ENCODE measurements around the gene TSEN54.
"Not testable (repeated sequence)": the region's sequence is repeated elsewhere in the genome, so short reads cannot be mapped to it uniquely, and the experiment has no call there.

The TSEN54 gene

DNA sequence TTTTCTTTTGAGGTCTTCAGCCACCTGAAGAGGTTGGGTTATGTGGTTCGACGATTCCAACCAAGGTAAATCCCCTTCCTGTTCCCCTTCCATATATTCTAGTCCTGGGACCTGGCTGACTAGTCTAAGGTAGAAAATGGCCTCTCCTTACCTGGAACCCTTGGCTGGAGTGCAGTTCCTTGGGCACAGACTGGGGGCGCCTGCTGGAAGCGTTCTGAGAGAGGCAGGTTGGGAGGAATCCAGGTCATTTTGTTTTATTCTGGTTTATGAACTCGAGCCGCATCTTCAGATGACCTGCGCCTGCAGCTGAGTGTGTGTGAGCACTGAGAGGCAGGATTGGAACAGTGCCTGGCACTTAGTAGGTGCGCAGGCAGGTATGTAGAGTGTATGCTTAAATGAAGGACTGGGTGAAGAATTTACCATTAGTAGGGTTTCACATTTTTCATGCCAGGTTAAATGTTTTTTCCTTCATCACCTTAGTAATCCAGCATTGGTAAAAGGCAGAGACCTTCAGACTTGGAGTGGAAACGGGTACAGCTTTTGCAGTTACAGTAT is 2.7 kb downstream of the TSEN54 start:
- DNase-seq, result no peak

GRCh38 chr17:75520413-75520812 is 4.1 kb downstream of the TSEN54 start:
- not testable (repeated sequence) for DNase-seq

DNA sequence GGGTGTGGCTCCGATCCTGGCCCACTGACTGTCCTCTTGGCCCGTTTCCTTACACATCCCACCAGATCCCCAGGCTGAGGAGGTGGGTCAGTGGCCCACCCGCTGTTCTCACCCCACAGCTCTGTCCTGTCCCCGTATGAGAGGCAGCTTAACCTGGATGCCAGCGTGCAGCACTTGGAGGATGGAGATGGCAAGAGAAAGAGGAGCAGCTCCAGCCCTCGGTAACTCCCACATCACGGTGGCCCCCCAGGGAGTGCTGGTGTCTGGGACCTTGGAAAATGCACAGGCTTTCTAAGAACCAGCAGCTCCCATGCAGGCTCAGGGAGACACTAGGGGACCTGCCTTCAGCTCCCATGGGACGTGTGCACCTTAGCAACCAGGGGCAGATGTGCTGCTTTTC is 5.0 kb downstream of the TSEN54 start:
- DNase-seq, result no peak

DNA sequence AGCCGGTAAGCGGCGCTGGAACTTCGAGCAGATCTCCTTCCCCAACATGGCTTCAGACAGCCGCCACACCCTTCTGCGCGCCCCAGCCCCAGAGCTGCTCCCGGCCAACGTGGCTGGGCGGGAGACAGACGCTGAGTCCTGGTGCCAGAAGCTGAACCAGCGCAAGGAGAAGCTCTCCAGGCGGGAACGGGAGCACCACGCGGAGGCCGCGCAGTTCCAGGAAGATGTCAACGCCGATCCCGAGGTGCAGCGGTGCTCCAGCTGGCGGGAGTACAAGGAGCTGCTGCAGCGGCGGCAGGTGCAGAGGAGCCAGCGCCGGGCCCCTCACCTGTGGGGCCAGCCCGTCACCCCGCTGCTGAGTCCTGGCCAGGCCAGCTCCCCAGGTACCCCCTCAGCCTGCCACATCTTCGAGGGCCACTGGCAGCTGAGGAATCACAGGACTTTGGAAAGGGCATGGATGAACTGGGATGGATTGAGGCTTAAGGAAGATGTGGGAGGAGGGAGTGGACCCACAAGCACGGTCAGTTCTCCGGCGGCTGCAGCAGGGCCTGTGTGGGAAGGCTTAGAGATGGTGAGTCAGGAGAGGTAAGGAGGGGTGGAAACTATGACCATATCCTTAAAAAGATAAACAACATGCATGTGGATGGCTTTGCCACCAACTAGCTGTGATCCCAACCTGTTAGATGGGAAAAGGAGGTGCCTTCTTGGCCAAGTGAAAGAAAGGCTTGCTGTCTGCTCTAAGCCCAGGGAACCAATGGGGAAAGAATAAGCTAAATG is 5.8 kb downstream of the TSEN54 start:
- no peak for DNase-seq

DNA sequence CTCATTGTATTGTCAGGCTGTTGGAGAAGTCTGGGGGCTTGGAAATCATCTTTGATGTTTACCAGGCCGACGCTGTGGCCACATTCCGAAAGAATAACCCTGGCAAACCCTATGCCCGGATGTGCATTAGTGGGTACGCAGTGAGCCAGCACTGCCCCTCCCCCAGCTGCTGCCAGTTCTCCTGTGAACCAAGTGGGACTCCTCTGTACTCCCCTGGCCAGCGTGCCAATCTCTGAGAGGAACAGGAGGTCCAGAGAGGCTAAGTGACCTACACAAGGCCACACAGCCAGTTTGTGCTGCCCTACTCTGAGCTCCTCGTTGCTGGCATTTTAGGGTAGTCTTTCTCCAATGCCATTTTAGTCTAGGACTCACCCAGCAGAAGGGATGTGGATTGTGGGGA is 7.3 kb downstream of the TSEN54 start:
- no peak for DNase-seq

DNA sequence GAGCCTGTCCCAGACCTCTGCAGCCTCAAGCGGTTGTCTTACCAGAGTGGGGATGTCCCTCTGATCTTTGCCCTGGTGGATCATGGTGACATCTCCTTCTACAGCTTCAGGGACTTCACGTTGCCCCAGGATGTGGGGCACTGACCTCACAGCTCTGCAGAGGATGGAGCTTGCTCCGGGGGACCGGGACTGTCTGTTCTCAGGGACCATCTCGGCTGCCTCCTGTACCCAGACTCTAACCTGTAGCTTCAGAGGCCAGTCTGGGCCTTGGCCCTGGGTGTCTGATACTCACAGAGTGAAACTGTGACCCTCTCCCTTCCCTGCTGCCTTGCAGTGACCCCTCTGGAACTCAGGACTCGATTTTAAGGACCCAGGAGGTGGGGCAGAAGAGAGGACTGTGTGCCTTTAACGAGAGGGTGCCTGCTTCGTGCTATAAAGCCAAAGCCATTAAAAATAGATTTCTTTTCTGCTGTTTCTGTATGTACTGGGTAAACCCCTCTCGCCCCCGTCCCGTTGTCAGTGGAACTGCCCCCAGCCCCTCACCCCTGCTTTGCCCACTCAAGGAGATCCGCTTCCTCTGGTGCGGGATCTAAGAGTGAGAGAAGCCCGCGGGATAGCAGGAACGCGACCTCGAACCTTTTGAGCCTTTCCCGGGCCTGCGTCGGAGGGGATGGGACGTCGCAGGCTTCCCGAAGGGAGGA is 8.1 kb downstream of the TSEN54 start:
- DNase-seq, result no peak

DNA sequence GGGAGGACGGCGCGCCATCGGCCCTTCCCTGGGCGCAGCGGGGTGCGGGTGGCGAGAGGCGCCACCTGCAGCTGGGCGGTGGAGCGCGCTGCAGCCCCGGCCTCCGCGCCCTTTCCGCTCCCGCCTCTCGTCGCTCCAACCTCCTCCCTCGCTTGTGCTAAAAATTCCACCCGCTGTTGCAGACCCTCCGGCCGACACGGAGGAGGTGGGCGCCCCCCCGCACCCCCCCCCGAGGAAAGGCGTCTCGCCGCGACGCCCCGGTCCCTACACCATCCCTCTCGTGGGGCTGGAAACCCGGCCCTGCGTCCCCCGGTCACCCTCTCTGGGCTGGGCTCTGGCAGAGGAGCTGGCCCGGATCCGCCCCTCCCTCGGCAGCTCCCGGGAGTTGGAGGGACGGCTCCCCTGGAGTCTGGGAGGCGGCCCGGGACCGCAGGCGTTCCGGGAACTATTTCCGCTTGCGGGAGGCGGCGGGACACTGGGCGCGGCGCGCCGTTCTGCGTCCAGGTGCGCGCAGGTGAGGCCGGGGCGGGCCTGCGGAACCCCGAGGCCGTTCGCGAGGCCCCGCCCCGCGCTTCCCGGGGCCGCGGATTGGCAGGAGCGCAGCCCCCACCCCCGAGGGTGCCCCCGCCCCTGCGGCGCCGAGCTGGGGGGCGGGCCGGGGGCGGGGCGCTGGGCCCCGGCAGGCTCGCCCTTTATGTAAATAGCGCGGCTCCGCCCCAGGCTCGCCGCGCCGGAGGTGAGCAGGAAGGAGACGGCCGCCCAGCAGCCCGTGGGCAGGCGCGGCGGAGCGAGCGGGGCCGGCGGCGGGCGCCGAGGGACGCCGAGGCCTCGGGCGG is 8.9 kb downstream of the TSEN54 start, which contains the start of gene LLGL2:
Gene LLGL2 (plus strand): TSS at position 728 of the 836 bp plus-strand sequence. CDS start 17,730 bp downstream, outside the sequence.
- DNase-seq, result peak; percentile 81 to 95 (median 89)

DNA sequence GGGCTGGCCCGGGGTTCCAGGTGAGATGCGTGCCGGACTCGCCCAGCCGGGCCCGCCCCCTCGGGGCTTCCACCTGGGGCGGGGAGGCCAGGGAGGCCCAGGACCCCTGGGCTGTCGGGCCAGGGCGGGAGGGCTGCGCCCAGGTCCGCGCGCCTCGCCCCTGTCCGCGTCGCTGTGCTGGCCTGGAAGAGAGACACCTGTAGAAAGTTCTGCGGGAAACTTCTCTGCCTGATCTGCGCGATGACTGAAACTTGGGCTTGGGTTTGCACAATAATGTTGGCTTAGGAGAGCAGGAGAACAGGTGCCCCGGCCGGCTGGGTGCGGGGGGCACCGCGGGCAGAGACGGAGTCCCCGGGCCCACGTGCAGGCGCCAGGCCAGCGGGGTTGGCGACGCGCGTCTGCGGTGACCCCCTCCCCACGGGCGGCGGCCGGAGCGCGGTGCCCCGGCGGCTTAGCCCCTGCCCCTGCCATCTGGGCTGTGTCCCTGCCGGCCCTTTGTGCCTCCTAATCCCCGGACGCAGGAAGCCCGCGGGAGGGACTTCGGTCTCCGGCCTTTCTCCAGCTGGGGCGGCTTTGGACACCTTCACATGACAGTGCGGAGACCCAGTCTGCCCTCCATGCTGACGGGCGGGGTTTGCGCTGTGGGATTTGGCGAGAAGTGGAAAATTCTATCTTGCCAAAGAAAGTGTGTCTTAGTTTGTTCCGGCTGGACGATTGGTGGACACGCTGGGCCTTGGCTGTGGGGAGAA is 9.7 kb downstream of the TSEN54 start:
- DNase-seq, result peak in 2 of 4 experiments; percentile 21 to 50

DNA sequence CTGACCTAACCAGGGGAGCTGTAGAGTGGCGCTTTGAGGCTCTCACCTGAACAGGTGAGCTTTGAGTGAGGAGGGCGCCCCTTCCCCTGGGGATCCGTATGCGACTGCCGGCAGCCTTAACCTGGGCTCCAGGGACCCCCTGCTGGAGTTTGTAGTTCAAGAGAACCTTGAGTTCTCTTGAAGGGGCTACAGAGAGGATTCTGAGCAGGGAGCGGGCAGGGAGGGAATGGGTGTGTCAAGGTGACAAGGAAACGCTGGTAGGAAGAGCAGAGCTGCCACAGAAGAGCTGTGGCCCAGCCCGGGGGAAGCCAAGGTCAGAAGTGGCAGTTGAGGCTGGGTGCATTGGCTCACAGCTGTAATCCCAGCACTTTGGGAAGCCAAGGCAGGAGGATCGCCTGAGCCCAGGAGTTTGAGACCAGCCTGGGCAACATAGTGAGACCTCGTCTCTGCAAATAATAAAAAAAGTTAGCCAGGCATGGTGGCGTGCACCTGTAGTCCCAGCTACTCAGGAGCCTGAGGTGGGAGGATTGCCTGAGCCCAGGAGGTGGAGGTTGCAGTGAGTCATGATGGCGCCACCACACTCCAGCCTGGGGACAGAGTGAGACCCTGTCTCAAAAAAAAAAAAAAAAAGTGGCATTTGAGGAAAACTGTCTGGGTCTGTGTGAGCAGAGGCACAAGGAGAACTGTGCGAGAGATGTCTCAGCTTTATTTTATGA is 10.4 kb downstream of the TSEN54 start:
- DNase-seq, result no peak

DNA sequence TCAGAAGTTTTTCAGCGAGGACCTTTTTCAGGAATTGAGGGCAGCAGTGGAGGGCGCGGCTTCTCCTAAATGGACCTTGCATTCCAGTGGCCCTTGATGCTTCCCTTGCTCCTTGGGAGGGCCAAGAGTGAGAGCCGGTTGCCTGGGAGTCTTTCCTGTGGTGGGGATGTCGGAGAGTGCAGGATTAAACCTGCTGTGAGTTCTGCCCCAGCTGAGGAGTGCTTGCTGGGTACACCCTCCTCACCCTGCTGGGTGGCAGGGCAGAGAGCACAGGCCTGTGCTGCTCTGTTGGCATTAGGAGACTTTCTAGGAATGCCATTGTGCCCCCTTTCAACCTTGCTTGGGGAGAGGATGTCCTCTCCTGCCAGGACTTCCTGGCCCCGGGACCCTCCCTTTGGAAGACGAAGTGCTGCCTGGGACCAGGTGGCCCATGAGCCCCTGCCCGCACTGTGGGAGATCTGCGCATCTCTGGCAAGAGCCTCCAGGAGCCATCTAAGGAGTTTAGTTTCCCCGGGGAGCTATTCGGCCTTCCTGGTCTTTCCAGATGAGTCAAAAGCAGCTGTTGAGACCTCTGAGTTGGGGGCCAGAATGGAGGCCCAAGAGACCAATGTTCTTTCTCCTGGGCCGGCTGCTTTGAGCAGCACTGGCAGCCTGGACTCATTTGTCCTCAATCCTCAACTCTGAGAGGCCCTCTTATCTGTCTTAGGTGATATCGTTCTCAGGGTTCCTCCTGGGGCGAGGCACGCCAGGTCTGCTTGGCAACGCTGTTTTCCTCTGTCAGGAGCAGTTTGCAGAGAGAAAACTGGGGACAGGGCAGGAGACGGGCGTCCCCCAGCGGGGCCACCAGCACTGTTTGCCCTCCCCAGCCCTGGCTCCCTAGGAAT is 14.8 kb downstream of the TSEN54 start:
- no peak for DNase-seq

DNA sequence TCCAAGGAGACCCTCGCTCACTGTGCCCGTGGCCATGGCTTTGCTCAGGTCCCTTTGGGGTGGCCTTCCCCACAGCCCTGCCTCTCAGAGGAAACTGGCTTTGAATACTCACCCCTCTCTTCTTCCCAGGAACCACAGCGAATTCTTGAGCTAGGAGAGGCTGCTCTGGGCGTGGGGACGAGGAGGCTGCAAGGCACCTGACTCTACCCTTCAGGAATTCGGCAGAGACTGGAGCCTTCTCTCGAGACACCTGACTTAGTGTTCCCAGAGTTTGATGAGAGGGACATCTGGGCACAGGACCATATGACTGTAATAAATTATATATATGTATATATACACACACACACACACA is 15.4 kb downstream of the TSEN54 start:
- DNase-seq, result no peak

DNA sequence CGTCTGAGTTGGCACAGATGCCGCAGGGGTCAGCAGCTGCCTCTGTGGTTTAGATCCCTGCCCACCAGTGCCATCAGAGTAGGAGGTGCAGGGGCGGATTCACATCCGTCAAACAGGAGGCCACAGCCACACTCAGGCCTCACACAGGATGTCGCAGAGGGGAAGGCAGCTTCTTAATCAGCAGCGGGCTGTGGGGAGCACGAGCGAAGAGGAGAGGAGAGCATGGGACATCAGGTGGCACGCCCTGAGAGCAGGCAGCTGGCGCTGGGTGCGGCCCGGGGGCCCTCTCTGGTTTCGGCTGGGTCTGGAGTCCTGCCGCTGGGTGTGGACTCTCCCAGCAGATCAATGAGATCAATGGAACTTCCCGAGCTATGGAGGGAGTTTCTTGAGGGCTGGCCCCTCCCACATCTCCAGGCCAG is 18.8 kb downstream of the TSEN54 start:
- peak; percentile 22 to 62 (median 50) for DNase-seq

- DNase-seq, result no peak
Observed at GRCh38 chr17:75535871-75536270, 19.5 kb downstream of the TSEN54 start.

- no peak for DNase-seq
Observed at GRCh38 chr17:75536366-75536765, 20.0 kb downstream of the TSEN54 start.

DNA sequence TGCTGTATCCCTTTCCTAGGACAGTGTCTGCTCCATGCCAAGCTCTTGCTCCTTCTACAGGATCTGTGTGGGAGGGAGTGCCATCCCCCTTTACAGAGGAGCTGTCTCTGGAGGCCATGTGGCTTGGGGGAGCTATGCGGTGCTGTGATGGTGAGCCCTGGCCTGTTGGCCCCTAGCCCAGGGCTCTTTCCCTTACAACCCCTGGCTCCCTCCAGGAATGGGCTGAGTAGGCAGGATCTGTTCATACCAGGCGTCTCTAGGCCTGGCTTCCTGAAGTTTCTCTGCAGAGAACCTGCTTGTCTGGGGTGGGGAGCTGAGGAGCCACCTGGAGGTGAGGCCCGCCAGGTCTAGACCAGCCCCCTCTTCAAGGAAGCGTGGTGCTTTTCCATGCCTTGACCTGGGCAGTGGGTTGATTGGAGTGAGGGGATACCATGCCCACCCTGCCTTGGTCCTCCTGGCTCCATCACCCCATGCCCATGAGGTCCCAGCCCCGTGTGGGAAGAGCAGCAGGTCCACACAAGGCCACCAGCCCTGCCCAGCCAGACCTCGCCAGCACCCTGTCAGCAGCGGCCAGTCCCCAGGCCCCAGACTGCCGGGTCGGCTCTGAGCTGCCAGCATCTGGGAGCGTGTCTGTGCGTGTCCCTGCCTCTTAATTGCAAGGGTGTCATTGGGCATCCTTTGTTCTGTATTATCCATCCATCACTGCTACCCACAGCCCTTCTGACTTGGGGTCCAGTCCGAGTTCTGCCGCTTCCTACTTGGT is 23.8 kb downstream of the TSEN54 start:
- no peak for DNase-seq

DNA sequence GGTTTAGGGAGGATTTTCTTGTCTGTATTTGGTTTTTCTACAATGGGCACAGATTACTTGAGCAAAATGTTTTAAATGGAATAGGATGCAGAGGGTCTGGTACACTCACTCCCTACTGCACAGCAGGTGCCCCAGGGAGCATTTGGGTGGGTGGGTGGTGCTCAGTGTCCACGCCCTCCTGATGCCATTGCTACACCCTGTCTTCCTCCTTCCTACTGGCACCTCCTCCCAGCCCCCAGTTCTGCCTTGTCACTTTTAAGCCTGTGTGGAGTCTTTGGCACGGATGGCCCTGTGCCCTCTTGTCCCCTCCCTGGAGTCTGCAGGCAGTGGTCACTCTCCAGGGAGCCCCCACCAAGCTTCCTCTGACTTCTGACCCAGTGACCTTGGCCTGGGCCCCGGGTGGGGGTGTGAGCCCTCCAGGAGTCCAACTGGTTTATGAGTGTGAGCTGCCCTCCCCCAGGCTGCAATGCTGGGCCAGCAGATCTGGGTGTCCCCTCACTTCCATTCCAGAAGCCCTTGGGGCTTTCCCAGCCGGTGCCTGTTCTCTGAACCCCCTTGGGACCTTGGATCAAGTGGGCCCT is 24.7 kb downstream of the TSEN54 start:
- peak in 3 of 4 experiments; percentile 24 to 41 (median 33) for DNase-seq

- DNase-seq, result no peak
Observed at GRCh38 chr17:75542229-75542628, 25.9 kb downstream of the TSEN54 start.

- DNase-seq, result no peak
Observed at GRCh38 chr17:75542728-75543336, 26.5 kb downstream of the TSEN54 start.

DNA sequence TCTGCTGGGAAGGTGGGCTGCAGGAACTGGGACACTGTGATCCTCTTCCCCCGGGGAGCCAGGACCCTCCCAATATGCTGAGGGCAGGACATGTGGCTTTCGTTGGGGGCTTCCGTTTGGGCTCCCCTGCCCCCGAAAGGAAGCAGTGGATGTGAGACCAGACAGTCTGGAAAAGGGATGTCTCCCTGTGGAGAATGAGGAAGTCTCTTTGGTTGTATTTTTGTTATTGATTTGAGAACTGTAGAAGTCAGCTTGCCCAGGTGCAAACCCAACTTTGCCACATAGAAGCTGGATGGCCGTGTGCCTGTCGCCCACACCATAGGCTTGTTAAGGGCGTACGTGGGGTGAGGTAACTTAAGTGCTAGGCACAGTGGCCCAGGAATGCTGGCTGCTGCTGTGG is 27.9 kb downstream of the TSEN54 start:
- DNase-seq, result peak in 1 of 4 experiments; percentile 19

Data from suppressor macrophage (primary cell).